OCI-LY7 (cell line): ENCODE results near the gene RAB40C.

ENCODE experiments used
- EZH2phosphoT487 ChIP-seq: fragments of 200-600 bp; sonication (generic); IDR thresholded peaks from 2 replicates; pipeline ENCODE4 v1.6.1; 2018; ENCODE audit warnings: low read depth, borderline replicate concordance, mild to moderate bottlenecking, mixed run types, antibody characterized with exemption, low read length, moderate library complexity, mixed read lengths
- TF ChIP-seq, protein P1 (sequence below): fragments of 200-600 bp; sonication (generic); conservative IDR thresholded peaks from 2 replicates; pipeline ENCODE4 v1.5.1; 2014; ENCODE audit warnings: mild to moderate bottlenecking, antibody characterized with exemption, low read length, moderate library complexity, mixed read lengths

DNA sequence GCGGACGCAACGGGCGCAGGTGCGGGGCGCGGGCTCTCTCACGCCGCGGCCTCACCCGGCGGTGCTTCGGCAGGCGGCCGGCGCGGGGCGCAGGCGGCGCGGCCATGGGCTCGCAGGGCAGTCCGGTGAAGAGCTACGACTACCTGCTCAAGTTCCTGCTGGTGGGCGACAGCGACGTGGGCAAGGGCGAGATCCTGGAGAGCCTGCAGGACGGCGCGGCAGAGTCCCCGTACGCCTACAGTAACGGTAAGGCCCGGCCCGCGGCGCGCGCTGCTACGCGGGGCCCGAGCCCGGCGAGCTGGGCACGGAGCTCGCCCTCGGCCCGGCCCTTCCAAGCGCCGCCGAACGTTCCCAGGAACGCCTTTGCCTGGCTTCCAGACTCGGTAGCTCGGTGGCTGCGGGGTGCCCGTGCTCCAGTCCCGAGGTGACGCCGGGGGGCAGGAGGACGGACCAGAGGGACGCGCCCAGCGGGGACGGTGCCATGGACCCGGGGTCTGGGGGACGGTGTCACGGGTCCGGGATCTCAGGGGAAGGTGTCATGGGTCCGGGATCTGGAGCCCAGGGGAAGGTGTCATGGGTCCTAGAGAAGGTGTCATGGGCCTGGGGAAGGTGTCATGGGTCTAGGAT is 435 bp downstream of the RAB40C start:
- TF ChIP-seq, protein P1, sequence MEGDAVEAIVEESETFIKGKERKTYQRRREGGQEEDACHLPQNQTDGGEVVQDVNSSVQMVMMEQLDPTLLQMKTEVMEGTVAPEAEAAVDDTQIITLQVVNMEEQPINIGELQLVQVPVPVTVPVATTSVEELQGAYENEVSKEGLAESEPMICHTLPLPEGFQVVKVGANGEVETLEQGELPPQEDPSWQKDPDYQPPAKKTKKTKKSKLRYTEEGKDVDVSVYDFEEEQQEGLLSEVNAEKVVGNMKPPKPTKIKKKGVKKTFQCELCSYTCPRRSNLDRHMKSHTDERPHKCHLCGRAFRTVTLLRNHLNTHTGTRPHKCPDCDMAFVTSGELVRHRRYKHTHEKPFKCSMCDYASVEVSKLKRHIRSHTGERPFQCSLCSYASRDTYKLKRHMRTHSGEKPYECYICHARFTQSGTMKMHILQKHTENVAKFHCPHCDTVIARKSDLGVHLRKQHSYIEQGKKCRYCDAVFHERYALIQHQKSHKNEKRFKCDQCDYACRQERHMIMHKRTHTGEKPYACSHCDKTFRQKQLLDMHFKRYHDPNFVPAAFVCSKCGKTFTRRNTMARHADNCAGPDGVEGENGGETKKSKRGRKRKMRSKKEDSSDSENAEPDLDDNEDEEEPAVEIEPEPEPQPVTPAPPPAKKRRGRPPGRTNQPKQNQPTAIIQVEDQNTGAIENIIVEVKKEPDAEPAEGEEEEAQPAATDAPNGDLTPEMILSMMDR = no peak
- TF ChIP-seq EZH2phosphoT487 = no peak
